Measurements from ENCODE around the gene APOL6. TPM values are rescaled to one million over a fixed set of nuclear protein-coding genes. Genes with fewer than 3 reads are reported as not detected.

Gene APOL6
- total and polyA plus RNA-seq, 2 donors (not counting 3 experiments of a cell fraction or from before 2014, with no cell fraction given) = 0.33 to 3.0 TPM

- FAIRE-seq (no peak), DNase-seq (ENCODE audit: low read depth, low spot score) (no peak)
- no peaks in the 10 kb centered on the region for H3K9me3 ChIP-seq (replicated peaks; ENCODE audit: control insufficient read depth, insufficient read depth, low read length)
- no peaks in the 10 kb centered on the region for H3K4me1 ChIP-seq (ENCODE audit: control insufficient read depth, extremely low read depth, insufficient read depth, low read length)
- TF ChIP-seq EZH2 (IDR thresholded peaks at IDR 0.05; ENCODE audit: borderline replicate concordance, low read depth, low read length, severe bottlenecking) = no peak
- TF ChIP-seq MYC (IDR thresholded peaks at IDR 0.05; ENCODE audit: low read depth, low read length) = no peak
- no peak for TF ChIP-seq JUN (IDR thresholded peaks at IDR 0.05; ENCODE audit: borderline replicate concordance, insufficient read depth, insufficient read length, low read depth)
- no peak for TF ChIP-seq POLR2AphosphoS5 (IDR thresholded peaks at IDR 0.05; ENCODE audit: insufficient read depth, low read depth, low read length)
- TF ChIP-seq MAX (IDR thresholded peaks at IDR 0.05; ENCODE audit: insufficient read depth, insufficient read length) = no peak
- TF ChIP-seq GATA2 (IDR thresholded peaks at IDR 0.05; ENCODE audit: insufficient read depth, insufficient read length, low read depth, low read length) = no peak
- no peak for TF ChIP-seq POLR2A (IDR thresholded peaks at IDR 0.05; ENCODE audit: low read depth, low read length)
- TF ChIP-seq FOS (IDR thresholded peaks at IDR 0.05; ENCODE audit: borderline replicate concordance, insufficient read depth, low read length) = no peak
- no peak for TF ChIP-seq CTCF (IDR thresholded peaks at IDR 0.05; ENCODE audit: extremely low read depth in 1 of 2, insufficient read depth in 1 of 2, low read depth in 1 of 2, low read length in 2 of 2)
- H2AFZ ChIP-seq (ENCODE audit: low read depth, low read length) = no peak overlapping the region
- no peak overlapping the region for H3K9ac ChIP-seq (replicated peaks; ENCODE audit: extremely low read depth, insufficient read depth, low read length)
- ChIA-PET CTCF (interaction anchor here (1.3 kb wide), 1 partner anchor 15 kb away, joined by 3 read pairs; no protein-coding TSS in a partner anchor), POLR2A (no interaction called here)
- no peak overlapping the region for H3K4me3 ChIP-seq (replicated peaks in 1 of 3; ENCODE audit: insufficient read depth in 1 of 3, low read depth in 1 of 3, low read length in 3 of 3)
- dilution Hi-C loops (cut with MboI; ENCODE audit: extremely low pct_ligation_motif_present, low sequenced_read_pairs) (no loop called here), intact Hi-C loops (cut with micrococcal nuclease) (loop anchor here (10.0 kb wide), 1 partner anchor 92 kb away; no protein-coding TSS in a partner anchor)
- H3K36me3 ChIP-seq (ENCODE audit: control insufficient read depth in 2 of 2, extremely low read depth in 1 of 2, insufficient read depth in 2 of 2, low read length in 2 of 2) = no peaks in the 10 kb centered on the region
- H3K4me2 ChIP-seq (ENCODE audit: insufficient read depth, low read length) = no peak overlapping the region
- peaks cover 1 to 3% of the 10 kb centered on the region in 2 experiments for H3K27me3 ChIP-seq (ENCODE audit: control insufficient read depth in 2 of 2, insufficient read depth in 2 of 2, low read length in 2 of 2)
- H3K79me2 ChIP-seq (ENCODE audit: control insufficient read depth, insufficient read depth, low read length) = no peaks in the 10 kb centered on the region
- no peaks in the 10 kb centered on the region for H4K20me1 ChIP-seq (replicated peaks; ENCODE audit: control insufficient read depth, extremely low read depth, insufficient read depth, low read length)
- BruUV-seq (replicated peaks) = no TSS peak
- no peaks in the 10 kb centered on the region for H3K9me1 ChIP-seq (replicated peaks; ENCODE audit: control insufficient read depth, extremely low read depth, insufficient read depth, low read length)
- no peak overlapping the region for H3K27ac ChIP-seq (ENCODE audit: insufficient read depth, low read depth, low read length)
Observed at GRCh38 chr22:35642305-35642741, 5.9 kb upstream of the APOL6 start.
